HG02981 (cell line): ENCODE measurements around the gene CAPN10.

ENCODE experiments used
- ATAC-seq: cut with Tn5 transposase; IDR thresholded peaks from one replicate; pipeline ENCODE4 v1.9.1; 2021; ENCODE audit warnings: mild to moderate bottlenecking, moderate library complexity; ENCODE audit not compliant: unreplicated experiment

CAPN10 gene

DNA sequence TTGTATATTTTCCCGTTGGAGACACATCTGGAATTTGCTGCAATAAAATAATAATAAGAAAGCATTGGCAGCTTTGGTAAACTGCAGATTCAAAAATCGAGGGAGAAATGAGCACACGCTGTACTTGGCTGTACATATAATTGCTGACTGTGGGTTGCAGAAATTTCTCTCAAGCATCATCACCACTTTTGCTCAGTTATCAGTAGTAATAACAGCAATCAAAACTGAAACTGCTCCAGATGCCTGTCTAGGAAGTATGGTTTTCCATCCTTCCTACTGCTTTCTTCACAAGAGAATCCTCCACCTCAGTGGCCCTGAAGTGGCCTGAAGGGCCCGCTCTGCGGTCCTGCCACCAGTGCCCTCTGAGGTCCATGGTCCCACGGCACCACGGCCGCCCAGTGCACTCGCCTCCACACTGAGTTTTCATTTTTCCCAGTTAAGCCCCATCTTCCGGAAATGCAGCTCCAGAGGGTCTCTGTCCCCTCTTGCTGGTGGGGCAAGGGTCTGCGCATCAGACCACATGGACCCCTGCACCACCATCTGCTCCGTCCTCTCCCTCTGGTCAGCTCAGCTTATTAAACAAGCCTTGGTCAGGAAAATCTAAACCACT is 22.5 kb upstream of the CAPN10 start:
- ATAC-seq = no peak

DNA sequence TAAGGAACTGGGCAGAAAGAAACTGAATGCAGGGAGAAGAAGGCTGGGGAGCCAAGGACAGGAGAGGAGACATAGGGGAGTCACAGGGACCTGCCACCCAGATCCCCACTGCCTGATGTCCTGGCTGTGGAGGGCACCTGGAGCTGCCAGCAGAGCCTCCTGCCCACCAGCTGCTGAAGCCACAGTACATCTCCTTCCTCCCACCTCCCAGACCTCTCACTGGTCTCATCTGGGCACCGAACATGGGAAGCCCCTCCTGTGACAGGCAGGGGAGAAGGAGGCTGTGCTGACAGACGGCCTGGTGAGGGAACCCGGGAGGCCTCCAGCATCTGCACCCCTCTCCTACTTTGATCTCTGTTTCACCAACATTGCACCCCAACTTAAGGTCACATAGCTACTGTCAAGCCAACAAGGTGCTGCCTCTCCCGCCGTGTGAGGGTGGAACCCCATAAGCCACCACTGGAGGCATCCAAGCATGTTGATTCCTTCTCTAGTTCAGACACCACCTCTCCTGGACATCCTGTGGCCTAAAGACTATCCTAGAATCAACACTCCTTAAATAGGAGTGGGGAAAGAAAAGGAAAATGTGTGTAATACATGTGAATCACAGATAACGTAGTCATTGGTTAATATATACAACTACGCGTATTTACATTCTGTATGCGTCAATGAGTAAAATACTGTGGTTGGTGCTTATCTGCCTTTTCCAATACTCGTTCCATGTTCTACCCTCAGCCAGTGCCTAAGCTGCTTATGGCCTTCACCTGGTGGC is 21.8 kb upstream of the CAPN10 start:
- ATAC-seq = no peak

DNA sequence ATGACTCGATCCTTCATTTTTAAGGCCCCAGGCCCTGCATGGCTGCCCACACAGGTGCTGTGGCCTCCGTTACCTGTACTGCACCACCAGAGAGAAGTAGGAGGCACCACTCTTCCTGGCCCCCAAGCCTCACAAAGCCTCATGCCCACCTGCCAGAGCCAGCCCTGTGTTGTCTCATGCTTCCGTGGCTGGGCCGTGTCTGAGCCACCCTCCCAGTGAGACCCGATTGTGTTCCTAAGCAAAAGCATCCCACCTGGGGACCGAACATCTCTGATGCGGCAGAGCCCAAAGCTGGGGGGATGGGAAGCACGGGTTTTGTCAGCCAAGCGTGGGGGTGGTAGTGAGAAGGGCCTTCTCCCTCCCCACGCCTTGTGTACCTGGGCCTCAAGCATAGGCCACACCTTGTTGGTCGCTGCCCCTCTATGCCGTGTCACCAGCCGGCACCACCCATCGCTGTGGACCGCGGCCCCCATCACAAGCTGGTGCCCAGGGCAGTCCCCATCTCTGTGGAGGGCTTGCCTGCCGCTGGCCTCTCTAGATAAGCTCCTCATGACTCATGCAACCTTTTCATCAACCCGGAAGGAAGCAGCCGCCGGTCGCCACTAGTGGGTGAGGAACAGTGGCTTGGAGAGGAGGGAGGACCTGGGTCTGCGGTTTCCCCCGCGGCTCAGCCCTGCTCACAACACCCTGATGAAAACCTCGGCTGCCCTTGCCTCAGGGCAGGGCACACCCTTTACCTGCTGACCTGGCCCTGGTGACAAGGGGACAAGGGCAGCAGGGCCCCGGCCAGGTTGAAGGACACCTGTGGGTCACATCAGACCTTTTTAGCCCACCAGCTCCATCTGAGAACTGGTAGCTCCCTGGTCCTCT is 21.0 kb upstream of the CAPN10 start:
- ATAC-seq = peak; percentile 28

DNA sequence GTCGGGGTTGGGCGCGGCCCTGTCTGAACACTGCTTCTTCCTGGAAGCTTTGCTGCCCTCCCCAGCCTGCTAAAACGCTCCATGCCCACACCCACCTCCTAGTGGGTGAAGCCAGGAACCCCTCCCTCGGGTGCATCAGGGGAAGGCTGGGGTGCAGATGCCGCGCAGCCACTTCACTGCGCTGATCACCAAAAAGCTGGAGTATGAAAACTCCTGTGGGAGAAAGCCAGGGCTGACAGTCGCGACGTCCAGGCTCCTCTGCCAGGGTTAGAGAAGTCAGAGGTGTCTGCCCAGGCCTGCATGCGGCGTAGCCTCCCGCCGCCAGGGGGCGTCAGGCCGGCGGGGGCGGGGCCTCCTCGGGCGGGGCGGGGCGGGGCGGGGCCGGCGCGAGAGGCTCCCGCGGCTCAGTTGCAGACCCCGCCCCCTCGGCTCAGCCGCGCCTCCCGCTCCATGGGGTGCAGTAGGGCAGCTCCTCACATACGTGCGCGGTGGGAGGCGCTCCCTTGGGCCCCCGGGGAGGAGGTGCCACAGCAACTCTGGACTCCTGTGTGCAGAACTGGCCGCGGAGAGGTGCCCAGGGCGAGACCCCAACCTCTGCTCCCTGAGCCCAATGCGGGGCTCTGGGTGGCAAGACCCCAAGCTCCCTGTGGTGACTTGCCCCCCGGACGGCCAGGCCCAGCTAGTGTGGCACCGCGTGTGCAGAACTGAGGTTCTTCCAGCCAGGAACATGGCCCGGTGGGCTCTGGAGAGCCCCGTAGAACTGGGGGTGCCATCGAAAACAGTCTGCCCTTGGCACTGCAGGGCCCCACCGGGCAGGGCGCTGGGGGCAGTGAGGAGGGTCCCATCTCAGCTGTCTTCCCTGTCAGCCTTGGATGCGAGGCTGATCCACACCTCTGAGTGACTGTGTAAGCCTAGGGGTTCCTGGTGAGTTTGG is 20.1 kb upstream of the CAPN10 start:
- peak; percentile 37 for ATAC-seq

DNA sequence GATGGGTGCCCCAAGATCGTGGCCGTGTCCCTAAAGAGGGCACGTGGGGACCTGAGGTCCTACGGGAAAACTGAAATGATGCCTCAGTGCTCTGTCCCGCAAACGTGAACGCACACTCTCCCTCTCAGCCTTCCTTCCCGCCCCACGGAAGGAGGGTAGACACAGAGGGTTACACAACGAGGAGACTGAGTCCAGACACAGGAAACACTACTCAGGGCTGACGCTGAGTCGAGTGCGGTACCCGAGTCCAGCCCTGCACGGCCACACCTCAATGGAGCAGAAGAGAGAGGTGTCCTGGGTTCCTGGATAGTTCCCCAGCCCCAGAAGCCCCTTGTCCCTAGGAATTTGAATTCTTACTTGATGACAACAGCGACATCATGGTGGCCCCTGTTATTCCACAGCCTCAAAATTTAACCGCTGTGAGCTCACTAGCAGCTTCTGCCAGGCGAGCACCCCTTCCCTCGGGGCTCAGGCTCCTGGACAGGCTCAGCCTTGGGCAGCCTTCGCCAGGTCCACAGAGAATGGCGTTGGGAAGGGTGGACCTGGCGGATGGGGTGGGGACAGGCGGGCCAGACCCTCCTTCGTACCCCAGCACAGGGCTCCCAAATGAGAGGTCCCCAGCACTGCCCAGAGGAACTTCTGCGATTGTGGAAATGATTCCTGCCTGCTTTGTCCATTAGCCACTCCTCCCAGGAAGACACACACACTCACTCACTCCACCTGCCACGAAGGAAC is 19.2 kb upstream of the CAPN10 start:
- no peak for ATAC-seq

DNA sequence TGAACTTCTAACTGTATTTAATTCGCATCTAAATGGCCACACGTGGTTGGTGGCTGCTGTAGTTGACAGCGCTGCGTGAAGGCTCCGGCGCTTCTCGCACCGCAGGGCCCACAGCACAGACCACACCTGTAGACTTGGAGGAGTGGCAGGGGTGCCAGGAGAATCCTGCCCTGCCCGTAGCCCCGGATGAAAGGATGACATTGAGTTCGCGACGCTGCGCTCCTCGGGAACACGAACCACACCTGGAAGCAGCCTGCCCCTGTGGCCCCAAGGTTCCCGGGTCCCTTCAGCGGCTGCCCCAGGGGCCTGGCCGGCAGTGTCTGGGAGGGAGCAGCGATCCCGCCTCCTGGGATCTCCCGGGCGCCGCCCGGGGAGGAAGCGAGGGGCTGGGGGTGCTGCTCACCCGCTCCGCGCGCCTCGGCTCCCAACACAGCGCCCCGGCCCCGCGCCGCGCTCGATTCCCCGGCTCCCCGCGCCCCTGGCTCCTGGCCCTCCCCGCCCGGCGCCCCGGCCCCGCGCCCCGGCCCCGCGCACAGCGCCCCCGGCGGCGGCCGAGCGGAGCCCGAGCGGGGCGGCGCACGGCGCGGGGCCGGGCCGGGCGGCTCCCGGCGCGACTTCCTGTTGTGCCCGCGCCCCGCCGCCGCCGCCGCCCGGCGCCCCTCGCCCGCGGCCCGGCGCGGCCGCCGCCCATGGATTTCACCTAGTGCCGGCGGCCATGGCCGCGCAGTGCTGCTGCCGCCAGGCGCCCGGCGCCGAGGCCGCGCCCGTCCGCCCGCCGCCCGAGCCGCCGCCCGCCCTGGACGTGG is 18.5 kb upstream of the CAPN10 start, which contains the start of gene RNPEPL1:
RNPEPL1 (plus strand) TSS at position 613 of the 806 bp plus-strand sequence; CDS start at position 716, 103 bp downstream.
- peak; percentile 31 for ATAC-seq

DNA sequence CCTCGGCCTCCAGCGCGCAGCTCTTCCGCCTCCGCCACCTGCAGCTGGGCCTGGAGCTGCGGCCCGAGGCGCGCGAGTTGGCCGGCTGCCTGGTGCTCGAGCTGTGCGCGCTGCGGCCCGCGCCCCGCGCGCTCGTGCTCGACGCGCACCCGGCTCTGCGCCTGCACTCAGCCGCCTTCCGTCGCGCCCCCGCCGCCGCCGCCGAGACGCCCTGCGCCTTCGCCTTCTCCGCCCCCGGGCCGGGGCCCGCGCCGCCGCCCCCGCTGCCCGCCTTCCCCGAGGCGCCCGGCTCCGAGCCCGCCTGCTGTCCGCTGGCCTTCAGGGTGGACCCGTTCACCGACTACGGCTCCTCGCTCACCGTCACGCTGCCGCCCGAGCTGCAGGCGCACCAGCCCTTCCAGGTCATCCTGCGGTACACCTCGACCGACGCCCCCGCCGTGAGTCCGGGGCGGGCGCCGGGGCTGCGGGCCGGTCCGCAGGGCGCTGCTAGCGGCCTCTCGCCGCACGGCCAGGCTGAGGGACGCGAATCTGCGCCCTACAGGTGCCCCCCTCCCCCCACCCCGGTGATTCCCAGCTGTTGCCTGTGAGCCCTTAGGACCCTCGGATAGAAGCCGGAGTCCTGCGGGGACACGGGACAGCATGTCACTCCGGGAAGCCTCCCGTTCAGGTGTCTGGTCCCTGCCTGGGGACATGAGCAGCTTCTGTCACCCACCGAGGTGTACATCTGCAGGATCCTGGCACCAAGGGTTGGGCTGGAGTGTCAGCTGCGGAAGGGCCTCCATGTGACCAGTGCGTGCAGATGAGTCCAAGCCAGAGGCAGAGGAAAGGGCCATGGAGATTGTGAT is 17.6 kb upstream of the CAPN10 start:
- peak; percentile 25 for ATAC-seq

DNA sequence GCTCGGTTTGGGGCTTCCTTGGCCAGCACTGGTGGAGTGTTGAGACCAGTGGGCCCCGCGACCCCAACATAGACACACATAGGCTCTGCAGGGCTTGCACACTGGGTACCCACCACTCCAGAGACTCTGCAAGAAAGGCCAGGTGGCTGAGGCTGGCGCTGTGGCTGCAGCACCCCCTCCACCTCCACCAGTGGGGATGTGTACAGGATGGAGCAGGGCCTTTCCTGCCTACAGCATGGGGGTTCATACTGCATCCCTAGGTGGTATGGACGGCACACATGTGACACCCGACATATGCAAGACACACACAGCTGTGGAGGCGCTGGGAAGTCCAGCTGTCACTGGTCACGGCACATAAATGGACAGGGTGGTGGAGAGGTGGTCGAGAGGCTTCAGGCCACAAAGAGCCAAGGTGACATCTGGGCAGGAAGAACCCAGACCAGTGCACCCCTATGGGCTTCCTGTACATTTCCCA is 17.0 kb upstream of the CAPN10 start:
- no peak for ATAC-seq

DNA sequence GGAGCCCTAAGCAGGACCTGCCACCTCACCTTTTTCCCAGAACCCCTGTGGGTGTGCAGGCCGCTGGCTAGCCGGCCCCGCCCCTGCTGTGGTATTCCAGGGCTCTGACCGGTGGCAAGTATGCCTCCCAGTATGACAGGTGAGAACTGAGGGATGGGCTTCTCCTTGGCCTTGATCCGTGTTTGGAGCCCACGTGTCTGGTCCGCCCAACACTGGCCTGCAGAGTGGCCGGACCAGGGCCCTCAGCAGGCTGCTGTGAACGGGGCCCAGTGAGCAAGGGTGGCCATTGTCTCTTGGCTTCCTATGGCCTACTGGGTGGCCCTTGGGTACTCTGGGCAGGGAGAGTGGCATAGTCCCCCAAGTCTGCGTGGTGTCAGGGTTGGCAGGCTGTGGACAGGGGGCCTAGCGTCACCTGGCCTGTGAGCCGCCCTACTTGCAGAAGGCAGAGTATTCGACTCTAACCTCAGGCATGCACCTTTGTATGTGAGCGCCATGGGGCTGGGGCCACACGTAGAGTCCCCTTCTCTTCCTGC is 16.5 kb upstream of the CAPN10 start:
- ATAC-seq = no peak

DNA sequence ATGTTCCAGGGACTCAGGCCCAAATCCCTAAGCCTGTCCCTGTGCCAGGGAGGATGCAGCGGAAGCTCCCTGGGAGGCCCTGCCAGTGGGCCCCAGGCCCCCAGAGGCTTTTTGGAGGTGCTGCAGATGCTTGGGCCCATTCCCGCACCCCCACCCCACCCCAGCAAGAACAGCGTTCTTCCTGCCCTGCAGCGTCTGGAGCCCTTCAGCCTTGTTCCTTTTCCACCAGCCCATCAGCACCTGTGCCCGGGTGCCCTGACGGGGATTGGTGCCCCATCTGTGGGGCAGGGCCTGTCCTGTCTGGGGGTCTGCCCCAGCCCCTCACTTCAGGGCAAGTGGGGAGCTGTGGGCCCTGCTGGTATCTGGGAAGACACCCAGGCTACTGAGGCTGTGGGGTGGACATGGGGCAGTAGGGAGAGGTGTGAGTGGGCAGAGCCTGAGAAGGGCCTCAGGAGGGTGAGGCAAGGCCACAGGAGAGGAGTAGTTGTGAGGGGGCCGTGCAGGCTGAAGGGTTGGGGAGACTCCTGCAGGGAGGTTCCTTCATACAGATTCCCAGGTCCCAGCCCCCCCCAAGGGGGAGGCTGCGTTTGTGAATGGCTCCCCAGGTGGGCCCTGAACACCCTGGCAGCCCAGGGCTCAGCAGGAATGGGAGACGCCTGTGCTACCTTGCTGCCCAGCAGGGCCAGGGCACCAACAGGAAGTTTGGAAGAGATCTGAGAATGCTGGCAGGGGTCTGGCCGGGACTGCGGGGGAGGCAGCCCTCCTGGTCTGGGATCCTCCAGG is 15.8 kb upstream of the CAPN10 start:
- ATAC-seq = no peak

DNA sequence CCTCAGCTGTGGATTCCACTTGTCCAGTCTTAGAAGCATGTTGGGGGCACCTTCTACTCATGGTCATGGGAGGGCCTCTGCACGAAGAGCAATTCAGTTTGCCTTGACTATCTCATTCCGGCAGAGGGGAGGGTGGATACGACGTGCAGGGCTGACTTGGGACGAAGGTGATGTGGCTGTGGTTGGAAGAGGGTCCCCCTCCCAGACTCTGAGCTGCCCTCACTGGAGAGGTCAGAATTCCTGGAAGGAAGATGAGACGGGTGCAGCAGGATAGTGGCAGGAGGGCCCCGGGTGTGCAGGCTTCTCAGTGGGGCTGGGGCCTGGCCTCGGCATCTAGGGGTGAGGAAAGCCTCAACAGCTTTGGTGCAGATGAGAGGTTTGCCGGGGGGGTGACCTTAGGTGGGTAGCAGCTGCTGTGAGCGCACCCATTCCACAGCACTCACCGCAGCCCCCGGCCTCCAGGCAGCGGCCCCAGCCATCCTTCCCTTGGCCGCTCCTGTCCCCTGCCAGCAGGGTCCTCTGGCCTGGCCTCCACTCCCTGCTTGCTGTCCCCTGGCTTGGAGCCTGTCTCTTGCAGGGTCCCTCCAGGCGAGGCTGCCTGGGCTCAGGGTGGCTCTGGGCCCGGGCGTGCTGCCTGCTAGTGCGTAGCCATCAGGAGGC is 15.1 kb upstream of the CAPN10 start:
- no peak for ATAC-seq

DNA sequence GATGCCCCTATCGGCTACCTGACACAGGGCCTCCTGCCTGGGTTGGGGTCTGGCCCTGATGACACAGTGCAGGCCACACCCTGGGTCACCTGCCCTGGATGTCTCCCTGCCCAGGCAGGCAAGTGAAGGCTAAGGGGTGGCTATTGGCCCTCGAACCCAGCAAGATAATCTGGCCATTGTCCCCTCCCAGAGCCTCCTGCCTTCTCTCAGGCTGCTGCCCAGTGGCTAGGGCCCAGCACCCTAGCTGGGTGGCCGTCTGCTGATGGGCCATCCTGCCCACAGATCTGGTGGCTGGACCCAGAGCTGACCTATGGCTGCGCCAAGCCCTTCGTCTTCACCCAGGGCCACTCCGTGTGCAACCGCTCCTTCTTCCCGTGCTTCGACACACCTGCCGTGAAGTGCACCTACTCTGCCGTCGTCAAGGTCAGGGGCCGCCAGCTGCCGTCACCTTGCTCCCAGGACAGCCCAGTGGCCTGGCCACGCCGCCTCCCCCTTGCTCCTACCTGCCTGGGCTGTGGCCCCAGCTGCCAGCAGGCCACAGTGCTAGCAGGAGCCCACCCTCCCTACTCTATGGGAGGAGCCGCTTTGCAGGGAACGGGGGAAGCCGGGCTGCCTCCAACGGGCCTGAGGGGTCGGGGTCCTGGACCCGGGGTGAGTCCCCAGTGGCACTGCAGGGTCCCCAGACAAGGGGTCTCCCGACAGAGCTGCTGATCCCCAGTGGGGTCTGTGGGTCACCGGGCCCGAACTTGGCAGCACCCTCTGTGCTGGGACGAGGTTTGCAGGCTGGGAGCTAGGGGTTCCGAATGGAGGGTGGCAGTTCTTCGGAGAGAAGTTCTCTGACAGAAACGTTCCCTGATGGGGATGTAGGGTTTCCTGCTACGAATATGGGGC is 14.1 kb upstream of the CAPN10 start:
- ATAC-seq = no peak

DNA sequence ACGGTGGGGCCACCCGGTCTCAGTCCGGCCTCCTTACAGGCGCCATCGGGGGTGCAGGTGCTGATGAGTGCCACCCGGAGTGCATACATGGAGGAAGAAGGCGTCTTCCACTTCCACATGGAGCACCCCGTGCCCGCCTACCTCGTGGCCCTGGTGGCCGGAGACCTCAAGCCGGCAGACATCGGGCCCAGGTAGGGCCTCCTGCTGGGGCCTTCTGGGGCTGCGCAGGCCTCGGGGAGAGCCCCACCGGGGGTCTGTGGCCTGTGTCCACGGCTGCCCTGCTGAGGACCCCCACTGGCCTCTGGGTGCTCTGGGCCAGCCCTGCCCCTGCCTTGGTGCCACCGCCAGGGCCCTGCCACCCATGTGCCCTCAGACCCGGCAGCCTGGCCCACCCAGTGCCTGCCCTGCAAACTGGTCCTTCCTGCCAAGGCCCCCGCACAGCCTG is 13.4 kb upstream of the CAPN10 start:
- ATAC-seq = no peak

DNA sequence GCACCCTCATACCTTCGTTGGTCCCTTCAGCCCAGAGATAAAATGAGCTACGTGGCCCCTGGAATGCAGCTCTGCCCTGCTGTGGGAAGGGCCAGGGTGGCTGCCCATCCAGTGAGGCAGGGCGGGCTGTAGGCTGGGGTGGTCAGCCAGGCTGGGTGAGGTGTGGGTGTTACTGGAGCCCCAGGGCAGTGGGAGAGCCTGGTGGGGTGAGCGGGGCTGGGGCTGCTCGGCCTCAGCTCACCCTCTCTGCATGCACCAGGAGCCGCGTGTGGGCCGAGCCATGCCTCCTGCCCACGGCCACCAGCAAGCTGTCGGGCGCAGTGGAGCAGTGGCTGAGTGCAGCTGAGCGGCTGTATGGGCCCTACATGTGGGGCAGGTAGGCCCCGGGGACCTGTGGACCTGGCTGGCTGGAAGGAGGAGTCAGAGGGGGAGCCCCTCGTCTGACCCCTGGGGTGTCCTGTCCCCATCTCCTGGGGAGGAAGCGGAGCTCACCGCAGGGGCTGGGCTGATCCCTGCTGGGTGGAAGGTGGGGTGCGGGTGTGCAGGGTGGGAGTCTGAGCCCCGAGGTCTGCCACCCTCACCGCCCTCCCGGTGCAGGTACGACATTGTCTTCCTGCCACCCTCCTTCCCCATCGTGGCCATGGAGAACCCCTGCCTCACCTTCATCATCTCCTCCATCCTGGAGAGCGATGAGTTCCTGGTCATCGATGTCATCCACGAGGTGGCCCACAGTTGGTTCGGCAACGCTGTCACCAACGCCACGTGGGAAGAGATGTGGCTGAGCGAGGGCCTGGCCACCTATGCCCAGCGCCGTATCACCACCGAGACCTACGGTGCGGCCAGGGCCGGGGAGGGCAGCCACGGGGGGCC is 12.8 kb upstream of the CAPN10 start:
- no peak for ATAC-seq
